B cell (primary cell): ENCODE results near the gene FTO. TPM values are rescaled to one million over a fixed set of nuclear protein-coding genes. Genes with fewer than 3 reads are reported as not detected.

Experiments used
- ATAC-seq: fragments of 200-7000 bp; cut with Tn5 transposase; one replicate; pipeline ENCODE4 v1.10.0; 2021; ENCODE audit warnings: low read depth, mild to moderate bottlenecking, moderate number of reproducible peaks, moderate library complexity
- CTCF ChIA-PET: fragments of 350-600 bp; sonication (Branson Sonifier 250); formaldehyde crosslinking; loops from one replicate; lab custom pipeline; 2021; ENCODE audit warnings: antibody characterized with exemption, inconsistent platforms; lab: Charles Lee
- POLR2A ChIA-PET: fragments of 350-600 bp; sonication (Branson Sonifier 250); formaldehyde crosslinking; loops from one replicate; lab custom pipeline; 2021; ENCODE audit warnings: antibody characterized with exemption; lab: Charles Lee
- DNase-seq: peaks from one replicate; pipeline ENCODE4 v3.0.0; 2013
- H2AFZ ChIP-seq: 2 replicates; pipeline ENCODE4 v1.6.1; 2012; ENCODE audit warnings: mild to moderate bottlenecking, low read depth, low read length; ENCODE audit not compliant: insufficient read depth, poor library complexity, severe bottlenecking
- H3K27ac ChIP-seq, 2 donors: 1 replicate in 1 of 2; 2 replicates in 1 of 2; pipeline ENCODE4 v1.5.1; 2012 to 2013; ENCODE audit warnings: low read length in 2 of 2, mild to moderate bottlenecking in 2 of 2, moderate library complexity in 1 of 2
- H3K27me3 ChIP-seq, 4 experiments: fragments of 200-600 bp in 1 of 4; sonication (generic) in 1 of 4; replicated peaks in 1 of 4; 1 replicate in 2 of 4; 2 replicates in 2 of 4; pipeline versions ENCODE4 v1.6.1 to v1.7.0; 2013 to 2016; ENCODE audit warnings: low read length in 3 of 4, mild to moderate bottlenecking in 2 of 4, mixed read lengths in 1 of 4, moderate library complexity in 1 of 4; ENCODE audit not compliant: insufficient read depth in 4 of 4, control insufficient read depth in 3 of 4; ENCODE audit errors: control extremely low read depth in 1 of 4
- H3K36me3 ChIP-seq, 2 experiments: replicated peaks in 1 of 2; 1 replicate in 1 of 2; 2 replicates in 1 of 2; pipeline versions ENCODE4 v1.6.1 to v1.7.1; 2013; ENCODE audit warnings: low read length in 1 of 2; ENCODE audit not compliant: insufficient read depth in 2 of 2, control insufficient read depth in 1 of 2; ENCODE audit errors: control extremely low read depth in 1 of 2, extremely low read depth in 1 of 2
- H3K4me1 ChIP-seq, 2 donors: fragments of 200-600 bp in 1 of 2; sonication (generic) in 1 of 2; 1 replicate in 1 of 2; 2 replicates in 1 of 2; pipeline versions ENCODE4 v1.5.1 to v1.6.1; 2013 to 2017; ENCODE audit warnings: low read length in 2 of 2; ENCODE audit not compliant: control insufficient read depth in 2 of 2, insufficient read depth in 2 of 2
- H3K4me2 ChIP-seq: replicated peaks from 2 replicates; pipeline ENCODE3; 2012; ENCODE audit warnings: mild to moderate bottlenecking, low read depth, low read length; ENCODE audit not compliant: poor library complexity, severe bottlenecking
- H3K4me3 ChIP-seq, 5 experiments: fragments of 200-600 bp in 1 of 5; sonication (generic) in 1 of 5; 1 replicate in 3 of 5; 2 replicates in 2 of 5; pipeline versions ENCODE4 v1.5.1 to v1.7.0; 2011 to 2016; ENCODE audit warnings: low read length in 4 of 5, mild to moderate bottlenecking in 4 of 5, low read depth in 2 of 5, control low read depth in 1 of 5, moderate library complexity in 1 of 5; ENCODE audit not compliant: insufficient read depth in 1 of 5; ENCODE audit errors: control extremely low read depth in 1 of 5, extremely low read depth in 1 of 5
- H3K79me2 ChIP-seq: fragments of 200-600 bp; sonication (generic); one replicate; pipeline ENCODE4 v1.6.0; 2016; ENCODE audit warnings: low read length; ENCODE audit not compliant: control insufficient read depth, insufficient read depth
- H3K9ac ChIP-seq: fragments of 200-600 bp; sonication (generic); 2 replicates; pipeline ENCODE4 v1.6.1; 2017; ENCODE audit warnings: mild to moderate bottlenecking, low read length, moderate library complexity
- H3K9me3 ChIP-seq, 3 donors: one replicate each; pipeline versions ENCODE4 v1.6.1 to v1.7.1; 2013; ENCODE audit warnings: low read length in 2 of 3; ENCODE audit not compliant: control insufficient read depth in 2 of 3, insufficient read depth in 1 of 3; ENCODE audit errors: control extremely low read depth in 1 of 3
- H4K20me1 ChIP-seq: 2 replicates; pipeline ENCODE4 v1.6.0; 2012; ENCODE audit warnings: mild to moderate bottlenecking, low read length; ENCODE audit not compliant: insufficient read depth, control insufficient read depth, poor library complexity, severe bottlenecking
- H3K27ac Mint-ChIP-seq: one replicate; pipeline ENCODE4 v1.8.0; 2021; ENCODE audit warnings: mixed read lengths
- H3K27me3 Mint-ChIP-seq: one replicate; pipeline ENCODE4 v1.8.0; 2021; ENCODE audit warnings: mixed read lengths
- H3K4me1 Mint-ChIP-seq: one replicate; pipeline ENCODE4 v1.8.0; 2021; ENCODE audit warnings: mixed read lengths
- H3K4me3 Mint-ChIP-seq: one replicate; pipeline ENCODE4 v1.8.0; 2021; ENCODE audit warnings: mixed read lengths
- H3K9me3 Mint-ChIP-seq: one replicate; pipeline ENCODE4 v1.8.0; 2022; ENCODE audit warnings: mixed read lengths; ENCODE audit not compliant: insufficient read depth
- EZH2 ChIP-seq: IDR thresholded peaks from 2 replicates; pipeline ENCODE4 v1.6.1; 2012; ENCODE audit warnings: borderline replicate concordance, low read depth, mild to moderate bottlenecking, moderate library complexity, low read length; ENCODE audit not compliant: insufficient read depth, poor library complexity, severe bottlenecking
- WGBS: methylation state at CpG from one replicate; pipeline ENCODE4 v1.1.5; 2013; ENCODE audit warnings: missing lambda C conversion rate; ENCODE audit not compliant: insufficient coverage; 5-methylcytosine and 5-hydroxymethylcytosine counted together
- intact Hi-C: fragments of 100-400 bp; cut with micrococcal nuclease; formaldehyde crosslinking; loops from one replicate; pipeline ENCODE4 v1.10.0; 2022
- polyA plus RNA-seq: library from polyadenylated mRNA; depleted of rRNA; stranded (reverse); fragments of >200 nt; gene quantifications from 2 replicates; pipeline ENCODE4 v1.2.3, GENCODE V29; 2012
- total RNA-seq, 2 donors: library from RNA; stranded (reverse); fragments of 120-200 nt in 1 of 2; gene quantifications; 1 replicate in 1 of 2; 2 replicates in 1 of 2; pipeline versions ENCODE4 v1.2.3 to v1.2.4, GENCODE V29; 2013 to 2022
- TF ChIP-seq, protein P1 (sequence below): fragments of 200-600 bp; IDR thresholded peaks from one replicate; pipeline ENCODE4 v1.8.0; 2022; ENCODE audit warnings: antibody characterized with exemption, mild to moderate bottlenecking

FTO gene
- total and polyA plus RNA-seq, 2 donors (not counting 1 experiment from before 2014, with no cell fraction given), result 26.5 to 68.5 TPM

DNA sequence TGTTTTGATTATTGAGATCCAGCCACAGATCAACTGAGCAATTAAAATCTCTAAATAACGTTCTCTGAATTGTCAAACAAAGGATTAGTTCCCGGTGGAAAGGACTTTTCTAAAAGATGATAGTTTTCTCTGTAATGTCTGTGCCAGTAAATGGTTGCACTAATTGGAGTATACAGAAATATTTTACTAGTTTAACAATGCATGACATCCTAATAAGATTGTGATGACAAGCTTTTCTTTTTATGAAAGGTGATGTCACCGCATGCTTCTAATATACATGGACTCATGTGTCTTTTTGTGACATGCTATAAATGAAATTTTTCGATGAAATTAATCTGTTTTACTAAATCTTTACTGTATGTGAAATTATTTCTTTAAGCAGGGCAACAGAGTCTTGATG is 371.5 kb downstream of the FTO start:
- H3K27me3 ChIP-seq, result no peaks in the 10 kb centered on the region
- no peaks in the 10 kb centered on the region for H3K9me3 ChIP-seq
- no CpG with 5 or more reads among the region's 4 CpGs for WGBS
- CTCF ChIA-PET, result no interaction called here
- no peak overlapping the region for H3K4me2 ChIP-seq
- no peaks in the 10 kb centered on the region for H3K79me2 ChIP-seq
- no peaks in the 10 kb centered on the region for H4K20me1 ChIP-seq
- no peak overlapping the region for H3K27ac ChIP-seq
- intact Hi-C loops, result no loop called here
- DNase-seq (no peak), ATAC-seq (no peak)
- no peaks in the 10 kb centered on the region for H3K27me3 Mint-ChIP-seq
- no peak overlapping the region for H3K27ac Mint-ChIP-seq
- H3K4me3 Mint-ChIP-seq, result no peak overlapping the region
- TF ChIP-seq EZH2, result no peak
- TF ChIP-seq, protein P1, sequence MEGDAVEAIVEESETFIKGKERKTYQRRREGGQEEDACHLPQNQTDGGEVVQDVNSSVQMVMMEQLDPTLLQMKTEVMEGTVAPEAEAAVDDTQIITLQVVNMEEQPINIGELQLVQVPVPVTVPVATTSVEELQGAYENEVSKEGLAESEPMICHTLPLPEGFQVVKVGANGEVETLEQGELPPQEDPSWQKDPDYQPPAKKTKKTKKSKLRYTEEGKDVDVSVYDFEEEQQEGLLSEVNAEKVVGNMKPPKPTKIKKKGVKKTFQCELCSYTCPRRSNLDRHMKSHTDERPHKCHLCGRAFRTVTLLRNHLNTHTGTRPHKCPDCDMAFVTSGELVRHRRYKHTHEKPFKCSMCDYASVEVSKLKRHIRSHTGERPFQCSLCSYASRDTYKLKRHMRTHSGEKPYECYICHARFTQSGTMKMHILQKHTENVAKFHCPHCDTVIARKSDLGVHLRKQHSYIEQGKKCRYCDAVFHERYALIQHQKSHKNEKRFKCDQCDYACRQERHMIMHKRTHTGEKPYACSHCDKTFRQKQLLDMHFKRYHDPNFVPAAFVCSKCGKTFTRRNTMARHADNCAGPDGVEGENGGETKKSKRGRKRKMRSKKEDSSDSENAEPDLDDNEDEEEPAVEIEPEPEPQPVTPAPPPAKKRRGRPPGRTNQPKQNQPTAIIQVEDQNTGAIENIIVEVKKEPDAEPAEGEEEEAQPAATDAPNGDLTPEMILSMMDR, result no peak
- no peaks in the 10 kb centered on the region for H3K9me3 Mint-ChIP-seq
- no peak overlapping the region for H2AFZ ChIP-seq
- H3K4me1 Mint-ChIP-seq, result no peaks in the 10 kb centered on the region
- no peaks in the 10 kb centered on the region for H3K4me1 ChIP-seq
- no peaks in the 10 kb centered on the region for H3K36me3 ChIP-seq
- no peak overlapping the region for H3K4me3 ChIP-seq
- POLR2A ChIA-PET, result interaction anchor here (0.5 kb wide), 1 partner anchor 125 kb away, joined by 7 read pairs; no protein-coding TSS in a partner anchor
- H3K9ac ChIP-seq, result no peak overlapping the region

DNA sequence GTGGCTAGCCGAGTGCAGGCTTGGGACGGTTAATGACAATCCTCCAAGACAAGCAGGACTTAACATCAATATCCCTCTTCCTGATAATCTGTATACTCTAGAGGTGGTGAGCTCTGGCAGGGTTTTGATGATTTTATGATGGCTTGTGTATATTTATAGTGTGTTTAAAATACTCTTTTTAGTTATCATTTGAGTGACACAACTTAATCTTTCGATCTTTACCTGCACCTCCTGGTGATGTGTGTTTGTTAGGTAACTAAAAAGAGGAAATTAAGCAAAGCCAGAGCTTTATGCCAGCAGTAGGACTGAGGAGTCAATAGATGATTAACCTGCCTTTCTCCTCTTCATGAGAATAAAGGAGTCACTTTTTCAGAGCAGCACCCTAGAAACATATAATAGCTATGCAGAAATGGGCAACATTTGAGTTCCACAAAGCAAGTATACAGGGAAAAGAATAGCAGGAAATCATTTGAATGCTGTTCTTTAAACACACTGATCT is 372.1 kb downstream of the FTO start:
- Histone ChIP-seq H3K36me3 (no peaks in the 10 kb centered on the region), H3K27ac (no peak overlapping the region), H3K9me3 (no peaks in the 10 kb centered on the region), H2AFZ (no peak overlapping the region), H3K4me1 (no peaks in the 10 kb centered on the region), H3K4me3 (no peak overlapping the region), H3K4me2 (no peak overlapping the region), H3K79me2 (no peaks in the 10 kb centered on the region), H3K27me3 (no peaks in the 10 kb centered on the region), H4K20me1 (no peaks in the 10 kb centered on the region), H3K9ac (no peak overlapping the region)
- Mint-ChIP-seq H3K9me3 (no peaks in the 10 kb centered on the region), H3K4me1 (no peaks in the 10 kb centered on the region), H3K4me3 (no peak overlapping the region), H3K27ac (no peak overlapping the region), H3K27me3 (no peaks in the 10 kb centered on the region)
- WGBS, result no CpG with 5 or more reads among the region's 3 CpGs
- POLR2A ChIA-PET, result no interaction called here
- no peak for DNase-seq
- ATAC-seq, result no peak
- intact Hi-C loops, result no loop called here
- TF ChIP-seq, protein P1, result no peak
- TF ChIP-seq EZH2, result no peak
- CTCF ChIA-PET, result no interaction called here
